ENCODE measurements around the gene KBTBD2. TPM values are rescaled to one million over a fixed set of nuclear protein-coding genes. Genes with fewer than 3 reads are reported as not detected.
"Not testable (repeated sequence)": the region's sequence is repeated elsewhere in the genome, so short reads cannot be mapped to it uniquely, and the experiment has no call there.

KBTBD2 gene
- total RNA-seq, 1 donor from 2014 or later = 35.0 TPM

GRCh38 chr7:32881074-32881982, 10.2 kb downstream of the KBTBD2 start:
- Histone ChIP-seq H3K36me3 (ENCODE audit: control insufficient read depth, insufficient read depth, low read length) (no peaks in the 10 kb centered on the region), H3K27me3 (ENCODE audit: control insufficient read depth, insufficient read depth, low read length) (no peaks in the 10 kb centered on the region), H3K4me3 (ENCODE audit: low read depth, low read length) (no peak overlapping the region)
- DNase-seq (ENCODE audit: low read depth) = no peak
- TF ChIP-seq CTCF (IDR thresholded peaks at IDR 0.05; ENCODE audit: insufficient read depth, low read length, poor library complexity, severe bottlenecking) = no peak

- TF ChIP-seq CTCF (IDR thresholded peaks at IDR 0.05; ENCODE audit: insufficient read depth, low read length, poor library complexity, severe bottlenecking) = no peak
- Histone ChIP-seq H3K4me3 (ENCODE audit: low read depth, low read length) (no peak overlapping the region), H3K36me3 (ENCODE audit: control insufficient read depth, insufficient read depth, low read length) (no peaks in the 10 kb centered on the region), H3K27me3 (ENCODE audit: control insufficient read depth, insufficient read depth, low read length) (no peaks in the 10 kb centered on the region)
- DNase-seq (ENCODE audit: low read depth) = no peak
Observed at GRCh38 chr7:32879460-32879859, 12.1 kb downstream of the KBTBD2 start.

- not testable (repeated sequence) for H3K36me3 ChIP-seq (ENCODE audit: control insufficient read depth, insufficient read depth, low read length); DNase-seq (ENCODE audit: low read depth)
Observed at GRCh38 chr7:32878023-32878422, 13.5 kb downstream of the KBTBD2 start.

GRCh38 chr7:32872421-32872820, 19.1 kb downstream of the KBTBD2 start:
- Histone ChIP-seq H3K27me3 (ENCODE audit: control insufficient read depth, insufficient read depth, low read length) (no peaks in the 10 kb centered on the region), H3K4me3 (ENCODE audit: low read depth, low read length) (no peak overlapping the region), H3K36me3 (ENCODE audit: control insufficient read depth, insufficient read depth, low read length) (no peaks in the 10 kb centered on the region)
- no peak for TF ChIP-seq CTCF (IDR thresholded peaks at IDR 0.05; ENCODE audit: insufficient read depth, low read length, poor library complexity, severe bottlenecking)
- DNase-seq (ENCODE audit: low read depth) = no peak

More at GRCh38 chr7:32878023-32878422, 13.5 kb downstream of the KBTBD2 start:
- not testable (repeated sequence) for H3K27me3 ChIP-seq (ENCODE audit: control insufficient read depth, insufficient read depth, low read length); H3K4me3 ChIP-seq (ENCODE audit: low read depth, low read length)

- Histone ChIP-seq H3K36me3 (ENCODE audit: control insufficient read depth, insufficient read depth, low read length) (no peaks in the 10 kb centered on the region), H3K4me3 (ENCODE audit: low read depth, low read length) (no peak overlapping the region), H3K27me3 (ENCODE audit: control insufficient read depth, insufficient read depth, low read length) (no peaks in the 10 kb centered on the region)
- no peak for TF ChIP-seq CTCF (IDR thresholded peaks at IDR 0.05; ENCODE audit: insufficient read depth, low read length, poor library complexity, severe bottlenecking)
- no peak for DNase-seq (ENCODE audit: low read depth)
Observed at GRCh38 chr7:32871624-32872371, 19.8 kb downstream of the KBTBD2 start.

GRCh38 chr7:32870298-32870697, 21.3 kb downstream of the KBTBD2 start:
- Histone ChIP-seq H3K36me3 (ENCODE audit: control insufficient read depth, insufficient read depth, low read length) (no peaks in the 10 kb centered on the region), H3K27me3 (ENCODE audit: control insufficient read depth, insufficient read depth, low read length) (no peaks in the 10 kb centered on the region), H3K4me3 (ENCODE audit: low read depth, low read length) (no peak overlapping the region)
- no peak for DNase-seq (ENCODE audit: low read depth)
- TF ChIP-seq CTCF (IDR thresholded peaks at IDR 0.05; ENCODE audit: insufficient read depth, low read length, poor library complexity, severe bottlenecking) = no peak
